HG03571 (cell line): ENCODE data around the gene CBL.
"Not testable (repeated sequence)": the region's sequence is repeated elsewhere in the genome, so short reads cannot be mapped to it uniquely, and the experiment has no call there.

Experiments
- ATAC-seq: cut with Tn5 transposase; IDR thresholded peaks from one replicate; pipeline ENCODE4 v1.9.1; 2021; ENCODE audit not compliant: unreplicated experiment

CBL gene

GRCh38 chr11:119207415-119207960, 1.3 kb downstream of the CBL start:
- no peak for ATAC-seq

GRCh38 chr11:119209186-119209585, 3.0 kb downstream of the CBL start:
- no peak for ATAC-seq

GRCh38 chr11:119210050-119210449, 3.9 kb downstream of the CBL start:
- no peak for ATAC-seq

GRCh38 chr11:119218141-119218878, 12.2 kb downstream of the CBL start:
- ATAC-seq = no peak

- ATAC-seq = no peak
Observed at GRCh38 chr11:119222308-119222707, 16.2 kb downstream of the CBL start.

GRCh38 chr11:119222891-119223290, 16.8 kb downstream of the CBL start:
- no peak for ATAC-seq

GRCh38 chr11:119223856-119224255, 17.7 kb downstream of the CBL start:
- ATAC-seq = no peak

GRCh38 chr11:119228535-119229287, 22.6 kb downstream of the CBL start:
- not testable (repeated sequence) for ATAC-seq

GRCh38 chr11:119229288-119229672, 23.1 kb downstream of the CBL start:
- ATAC-seq = no peak

GRCh38 chr11:119229741-119230140, 23.6 kb downstream of the CBL start:
- no peak for ATAC-seq

GRCh38 chr11:119236490-119236889, 30.4 kb downstream of the CBL start:
- no peak for ATAC-seq

GRCh38 chr11:119236891-119237290, 30.8 kb downstream of the CBL start:
- ATAC-seq = no peak

GRCh38 chr11:119237515-119237914, 31.4 kb downstream of the CBL start:
- no peak for ATAC-seq

GRCh38 chr11:119248750-119249670, 42.9 kb downstream of the CBL start:
- ATAC-seq = no peak

- ATAC-seq = no peak
Observed at GRCh38 chr11:119249671-119250010, 43.5 kb downstream of the CBL start.

GRCh38 chr11:119251114-119251513, 45.0 kb downstream of the CBL start:
- ATAC-seq = no peak

GRCh38 chr11:119254239-119254638, 48.1 kb downstream of the CBL start:
- no peak for ATAC-seq

GRCh38 chr11:119258180-119258579, 52.0 kb downstream of the CBL start:
- no peak for ATAC-seq

GRCh38 chr11:119258983-119259382, 52.8 kb downstream of the CBL start:
- ATAC-seq = no peak

GRCh38 chr11:119262668-119263351, 56.7 kb downstream of the CBL start:
- ATAC-seq = no peak
